ENCODE measurements around the gene FAM20C. TPM values are rescaled to one million over a fixed set of nuclear protein-coding genes. Genes with fewer than 3 reads are reported as not detected.

Gene FAM20C
- polyA plus RNA-seq, 5 donors: 17.4 to 37.9 (median 22.2) TPM

DNA sequence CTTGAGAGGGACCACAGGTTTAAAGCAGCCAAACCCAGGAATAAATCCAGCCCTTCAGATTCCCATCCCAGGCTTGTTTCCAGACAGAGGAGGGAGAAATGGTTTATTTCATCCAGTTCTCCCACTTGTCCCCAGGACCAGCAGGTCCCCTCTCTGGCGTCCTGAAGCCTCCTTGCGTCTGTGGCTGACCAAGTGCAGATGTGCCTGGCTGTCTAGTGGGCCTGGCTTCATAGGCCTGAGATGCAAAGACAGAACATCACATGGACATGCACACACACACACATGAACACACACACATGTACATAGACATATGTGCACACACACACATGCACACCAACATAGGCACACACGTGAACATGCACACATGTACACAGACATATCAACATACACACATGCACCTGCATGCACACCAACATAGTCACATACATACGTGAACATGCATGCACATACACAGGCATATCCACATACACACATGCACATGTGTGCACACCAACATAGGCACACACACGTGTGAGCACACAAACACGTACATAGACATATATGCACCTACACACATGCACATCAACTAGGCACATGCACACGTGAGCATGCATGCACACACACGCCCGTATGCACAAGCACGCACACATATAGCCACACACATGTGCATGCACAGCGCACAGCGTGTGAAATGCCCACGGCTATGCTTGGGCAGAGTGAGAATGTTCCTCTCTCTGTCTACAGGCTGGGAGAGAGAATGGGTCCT lies 108.3 kb downstream of the FAM20C start:
- no peak for DNase-seq

DNA sequence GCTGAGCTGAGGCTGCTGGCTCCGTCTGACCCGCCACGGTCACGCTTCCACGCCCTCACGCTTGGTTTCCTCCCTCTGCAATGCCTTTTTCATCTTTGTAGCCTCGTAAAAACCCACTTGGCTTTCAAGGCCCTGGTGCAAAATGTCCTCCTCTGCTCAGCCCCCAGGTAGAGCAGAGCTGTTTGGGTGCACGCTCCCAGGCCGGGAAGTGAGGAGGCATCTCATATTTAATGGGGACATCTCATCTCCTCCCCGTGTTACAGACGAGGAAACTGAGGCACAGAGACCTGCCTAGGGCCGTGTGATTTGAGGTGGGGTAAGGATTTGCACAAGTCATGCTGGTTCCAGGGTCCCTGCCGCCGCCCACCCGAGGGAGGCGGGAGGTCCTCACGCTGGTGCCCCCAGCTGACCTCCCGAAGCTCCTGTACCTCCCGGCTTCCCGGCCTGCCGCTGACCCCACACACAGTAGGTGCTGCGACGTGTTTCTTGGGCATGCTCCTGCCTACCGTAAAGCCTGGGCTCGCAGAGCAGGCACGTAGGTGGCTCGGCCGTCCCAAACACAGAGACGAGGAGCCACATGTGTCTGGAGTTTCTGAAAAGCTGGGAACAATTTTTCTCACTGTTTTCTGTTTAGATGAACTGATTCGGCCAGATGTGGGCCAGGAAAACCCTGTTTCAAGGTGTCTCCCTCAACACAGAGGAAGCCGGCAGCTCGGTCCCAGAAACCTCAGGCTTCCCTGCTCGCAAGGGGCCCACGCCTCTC lies 109.1 kb downstream of the FAM20C start:
- no peak for DNase-seq

- no peak for DNase-seq
These were observed 110.0 kb downstream of the FAM20C start for GRCh38 chr7:302054-302992.

- DNase-seq: no peak
These were observed 111.1 kb downstream of the FAM20C start for GRCh38 chr7:303425-303824.

- DNase-seq: no peak
These were observed 111.7 kb downstream of the FAM20C start for GRCh38 chr7:303884-304573.

DNA sequence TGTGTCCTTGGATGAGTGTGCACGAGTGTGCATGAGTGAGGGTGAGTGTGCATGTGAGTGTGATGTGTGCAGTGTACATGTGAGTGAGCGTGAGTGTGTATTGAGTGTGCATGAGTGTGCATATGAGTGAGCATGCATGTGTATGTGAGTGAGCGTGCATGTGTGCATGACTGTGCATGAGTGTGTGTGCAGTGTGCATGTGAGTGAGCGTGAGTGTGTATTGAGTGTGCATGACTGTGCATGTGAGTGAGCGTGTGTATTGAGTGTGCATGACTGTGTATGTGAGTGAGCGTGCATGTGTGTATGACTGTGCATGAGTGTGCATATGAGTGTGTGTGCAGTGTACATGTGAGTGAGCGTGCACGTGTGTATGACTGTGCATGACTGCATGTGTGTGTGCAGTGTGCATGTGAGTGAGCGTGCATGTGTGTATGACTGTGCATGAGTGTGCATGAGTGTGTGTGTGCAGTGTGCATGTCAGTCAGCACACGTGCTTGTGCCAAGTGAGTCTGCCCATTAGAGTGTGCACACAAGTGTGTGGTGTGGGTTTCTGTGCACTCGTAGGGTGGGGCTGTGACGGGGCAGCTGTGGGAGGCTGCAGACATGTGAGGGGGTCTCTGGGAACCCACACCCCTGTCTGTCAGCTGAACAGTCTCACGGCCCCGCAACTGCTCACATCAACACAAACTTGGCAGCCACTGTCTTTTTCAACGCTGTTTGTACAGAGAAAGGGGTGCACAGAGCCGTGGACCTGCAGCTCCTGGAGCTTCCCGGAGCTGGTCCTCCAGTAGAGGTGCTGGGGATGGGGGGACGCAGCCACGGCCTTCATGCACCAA lies 112.4 kb downstream of the FAM20C start:
- DNase-seq: no peak

DNA sequence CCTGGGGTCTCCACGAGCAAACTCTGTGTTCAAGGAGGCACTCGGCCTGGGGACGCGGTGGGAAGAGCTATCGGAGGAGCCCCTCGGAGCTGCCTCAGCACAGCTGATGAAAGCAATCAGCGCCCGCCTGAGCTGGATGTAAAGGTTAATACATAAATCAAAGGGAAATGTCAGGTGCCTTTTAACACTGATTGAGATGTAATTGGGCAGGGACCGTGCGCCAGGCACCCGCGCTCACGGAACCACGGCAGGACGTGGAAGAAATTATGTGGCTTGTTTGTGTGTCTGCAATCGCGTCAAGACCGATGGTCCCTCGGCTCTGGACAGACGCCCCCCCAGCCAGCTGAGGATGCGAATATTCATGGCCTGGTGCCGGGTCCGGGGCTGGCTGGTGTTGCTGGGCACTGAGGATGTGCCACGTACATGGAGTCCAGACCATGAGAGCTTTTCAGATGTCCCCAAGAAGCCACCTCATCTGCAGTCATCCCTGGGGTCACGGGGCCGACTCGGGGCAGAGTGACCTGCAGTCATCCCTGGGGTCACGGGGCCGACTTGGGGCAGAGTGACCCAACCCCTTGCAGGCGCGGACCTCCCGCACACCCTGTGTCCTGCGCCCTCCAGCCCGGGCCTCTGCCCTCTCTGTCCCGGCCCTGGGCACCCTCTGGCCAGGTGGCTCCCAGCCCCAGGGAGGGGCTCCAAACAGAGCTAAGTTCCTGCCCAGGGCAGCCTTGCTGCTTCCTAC lies 113.2 kb downstream of the FAM20C start:
- no peak for DNase-seq

GRCh38 chr7:307970-308369 lies 115.6 kb downstream of the FAM20C start:
- DNase-seq: no peak

DNA sequence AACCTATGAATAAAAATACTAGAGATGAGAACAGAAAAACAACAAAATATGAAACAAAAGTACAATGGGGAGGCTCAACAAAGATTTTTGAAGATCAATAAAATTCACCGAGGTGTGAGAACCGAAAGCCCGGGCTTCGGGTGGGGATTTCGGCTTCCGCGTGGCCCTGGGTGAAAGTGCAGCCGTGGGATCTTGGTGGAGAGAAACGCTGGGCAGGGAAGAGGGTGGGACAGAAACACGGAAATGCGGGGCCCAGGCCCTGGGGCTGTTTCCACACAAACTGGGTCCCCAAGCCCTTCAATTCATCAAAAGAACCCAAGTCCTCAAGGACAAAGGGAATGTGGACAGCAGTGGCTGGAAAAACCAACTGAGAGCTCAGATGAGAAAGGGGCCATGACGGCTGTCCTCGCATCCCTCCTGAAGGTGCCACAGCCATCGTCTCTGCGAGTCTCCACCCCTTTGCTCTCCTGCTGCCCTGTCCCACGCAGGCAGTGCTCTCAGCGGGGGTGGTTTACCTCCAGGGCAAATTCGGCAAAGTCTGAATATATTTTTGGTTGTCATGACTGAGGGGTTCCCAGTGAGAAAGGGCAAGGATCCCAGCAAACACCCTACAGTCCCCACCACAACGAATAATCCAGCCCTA lies 117.3 kb downstream of the FAM20C start:
- DNase-seq: no peak

Other genes with a start within 250 kb of the FAM20C start
- not detected for gene FOXL3, start 97.6 kb downstream of the FAM20C start, polyA plus RNA-seq (ENCODE audit: insufficient read depth in 1 of 5, insufficient read length in 5 of 5, low replicate concordance in 1 of 5)